ENCODE measurements around the gene SLC30A3.
"Not testable (repeated sequence)": the region's sequence is repeated elsewhere in the genome, so short reads cannot be mapped to it uniquely, and the experiment has no call there.

SLC30A3 gene

DNA sequence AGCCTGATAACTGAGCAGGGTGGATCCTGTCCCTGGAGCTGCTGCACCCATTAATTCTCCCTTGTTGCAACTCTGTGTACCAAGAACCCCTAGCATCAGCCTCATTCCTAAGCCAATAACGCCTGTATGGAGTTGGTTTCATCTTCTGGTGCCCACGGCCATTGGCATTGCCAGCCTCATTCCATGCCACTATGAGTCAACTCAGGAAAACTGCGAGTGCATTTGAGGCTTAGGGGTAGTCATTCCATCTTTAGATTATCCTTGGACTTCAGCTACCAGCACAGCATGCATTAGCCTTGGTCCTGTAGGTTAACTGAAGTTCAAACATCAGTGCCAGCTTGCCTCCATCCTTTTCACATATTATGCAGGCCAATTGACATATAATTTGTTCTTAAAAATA is 18.0 kb upstream of the SLC30A3 start:
- H3K4me3 ChIP-seq: no peak overlapping the region
- TF ChIP-seq Cebpa-rat (IDR thresholded peaks at IDR 0.05): no peak
- no peak overlapping the region for H3K4me2 ChIP-seq
- no peak overlapping the region for H3K9ac ChIP-seq
- H3K4me1 ChIP-seq: peaks cover 0 to 17% (median 9%) of the 10 kb centered on the region in 10 experiments; a peak in 12 of 20 replicates
- no peaks in the 10 kb centered on the region for H3K36me3 ChIP-seq
- H3K9me3 ChIP-seq (replicated peaks in 1 of 11): no peaks in the 10 kb centered on the region
- H3K27ac ChIP-seq: no peak overlapping the region
- H3K27me3 ChIP-seq: no peaks in the 10 kb centered on the region
- H4K20me1 ChIP-seq: no peaks in the 10 kb centered on the region

DNA sequence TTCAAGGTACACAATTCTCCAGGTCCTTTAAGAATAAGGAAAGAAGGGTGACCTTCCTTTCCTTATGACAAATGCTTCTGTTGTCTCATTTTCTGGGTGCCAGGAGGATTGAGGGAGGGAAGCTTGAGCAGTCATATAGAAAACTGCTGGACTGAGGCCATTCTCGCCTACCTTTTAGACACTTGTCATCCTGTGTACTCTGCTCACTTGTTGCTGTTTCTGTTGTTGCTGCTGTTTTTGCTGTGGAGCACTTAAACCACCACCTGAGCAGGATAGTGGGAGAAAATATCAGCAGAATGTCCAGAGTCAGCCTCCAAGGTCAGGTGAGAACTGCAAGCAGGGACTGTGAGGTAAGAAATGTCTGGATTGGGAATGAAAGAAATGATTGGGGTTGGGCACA is 15.2 kb upstream of the SLC30A3 start:
- Histone ChIP-seq H3K4me2 (no peak overlapping the region), H3K9ac (no peak overlapping the region), H3K27ac (no peak overlapping the region), H3K27me3 (no peaks in the 10 kb centered on the region), H4K20me1 (no peaks in the 10 kb centered on the region), H3K9me3 (replicated peaks in 1 of 11) (no peaks in the 10 kb centered on the region), H3K36me3 (no peaks in the 10 kb centered on the region), H3K4me3 (no peak overlapping the region), H3K4me1 (peaks cover 0 to 17% (median 9%) of the 10 kb centered on the region in 10 experiments; a peak in 12 of 20 replicates)
- TF ChIP-seq Cebpa-rat (IDR thresholded peaks at IDR 0.05): no peak

DNA sequence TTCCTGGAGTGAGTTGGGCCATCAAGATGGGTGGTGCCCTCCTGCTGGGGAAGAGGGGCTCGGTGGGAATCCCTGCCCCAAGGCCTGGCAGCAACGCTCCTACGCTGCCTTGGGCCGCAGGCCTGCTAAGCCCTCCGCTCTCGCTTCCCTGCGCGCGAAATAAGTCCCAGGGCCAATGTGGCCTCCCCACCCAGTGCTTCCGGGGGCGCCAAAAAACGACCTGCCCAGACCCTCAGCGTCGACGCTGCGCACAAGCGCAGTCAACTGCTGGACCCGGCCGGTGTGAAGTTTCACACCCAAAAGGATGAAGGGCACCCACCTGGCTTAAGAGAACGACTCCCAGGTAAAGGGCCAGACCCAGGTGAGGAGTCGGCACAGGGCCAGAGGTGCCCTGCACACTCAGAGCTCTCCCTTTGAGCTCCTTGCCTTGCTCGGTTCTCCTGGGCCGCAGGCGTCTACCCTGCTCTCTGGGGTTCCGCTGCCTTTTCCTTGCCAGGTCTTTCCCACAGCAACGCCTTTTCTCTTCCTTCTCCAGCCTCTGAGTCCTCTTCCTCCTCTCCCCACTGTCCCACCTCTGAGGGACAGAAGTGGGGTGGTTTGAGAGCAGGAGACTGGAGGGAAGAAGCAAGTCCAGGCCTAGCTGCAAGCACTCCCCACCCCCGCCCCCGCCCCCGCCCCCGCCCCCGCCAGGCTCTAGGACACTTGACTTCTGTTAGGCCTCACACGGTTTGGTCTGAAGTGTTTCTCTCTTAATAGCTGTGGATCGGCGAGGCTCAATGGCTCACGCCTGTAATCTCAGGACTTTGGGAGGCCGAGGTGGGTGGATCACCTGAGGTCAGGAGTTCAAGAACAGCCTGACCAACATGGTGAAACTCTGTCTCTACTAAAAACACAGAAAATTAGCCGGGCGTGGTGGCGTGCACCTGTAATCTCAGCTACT is 12.6 kb upstream of the SLC30A3 start, which contains the start of gene DNAJC5G:
Gene DNAJC5G, plus strand, starts transcription at position 223 of the 940 bp plus-strand sequence. CDS start 1,296 bp downstream, outside the sequence.
- Histone ChIP-seq H3K4me1 (peaks cover 0 to 12% (median 4%) of the 10 kb centered on the region in 10 experiments; a peak in 7 of 20 replicates), H3K9ac (no peak within 1 kb of the TSS), H3K36me3 (no peaks in the 10 kb centered on the region), H3K27me3 (peaks cover 0 to 5% (median 0%) of the 10 kb centered on the region in 11 experiments; a peak in 1 of 22 replicates), H4K20me1 (no peaks in the 10 kb centered on the region), H3K4me3 (no peak within 1 kb of the TSS), H3K27ac (no peak within 1 kb of the TSS), H3K4me2 (no peak within 1 kb of the TSS), H3K9me3 (replicated peaks in 1 of 11) (no peaks in the 10 kb centered on the region)
- no peak for TF ChIP-seq Cebpa-rat (IDR thresholded peaks at IDR 0.05)

DNA sequence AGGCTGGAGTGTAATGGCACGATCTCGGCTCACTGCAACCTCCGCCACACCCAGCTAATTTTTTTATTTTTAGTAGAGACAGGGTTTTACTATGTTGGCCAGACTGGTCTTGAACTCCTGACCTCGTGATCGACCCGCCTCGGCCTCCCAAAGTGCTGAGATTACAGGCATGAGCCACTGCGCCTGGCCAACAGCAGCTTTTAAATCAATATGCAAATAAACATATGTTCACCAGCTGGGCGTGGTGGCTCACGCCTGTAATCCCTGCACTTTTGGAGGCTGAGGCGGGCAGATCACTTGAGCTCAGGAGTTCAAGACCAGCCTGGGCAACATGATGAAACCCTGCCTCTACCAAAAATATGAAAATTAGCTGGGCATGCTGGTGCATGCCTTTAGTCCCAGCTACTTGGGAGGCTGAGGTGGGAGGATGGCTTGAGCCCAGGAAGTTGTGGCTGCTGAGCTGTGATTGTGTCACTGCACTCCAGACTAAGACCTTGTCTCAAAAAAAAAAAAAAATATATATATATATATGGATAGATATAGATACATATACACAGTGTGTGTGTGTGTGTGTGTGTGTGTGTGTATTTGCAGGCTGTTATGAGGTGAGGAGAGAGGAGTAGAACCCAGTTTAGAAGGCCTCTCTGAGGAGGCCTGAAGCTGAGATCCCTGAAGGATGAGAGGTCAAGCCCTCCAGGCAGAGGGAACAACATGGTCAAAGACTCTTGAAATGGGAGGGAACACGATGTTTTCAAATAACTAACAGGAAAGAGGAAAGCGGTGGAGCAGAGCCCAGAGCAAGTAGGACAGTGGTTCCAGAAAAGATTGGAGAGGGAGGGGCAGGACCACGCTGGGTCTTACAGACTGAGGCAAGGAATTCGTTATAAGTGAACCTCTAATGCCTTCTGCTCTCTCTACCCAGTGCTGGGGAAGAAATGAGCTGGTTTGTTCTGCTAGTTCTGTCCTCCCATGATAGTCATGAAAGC is 10.0 kb upstream of the SLC30A3 start:
- H4K20me1 ChIP-seq; H3K9ac ChIP-seq; H3K27ac ChIP-seq; H3K36me3 ChIP-seq; H3K4me1 ChIP-seq; H3K9me3 ChIP-seq (replicated peaks in 1 of 11); H3K4me3 ChIP-seq: not testable (repeated sequence)
- Histone ChIP-seq H3K27me3 (peaks cover 0 to 28% (median 15%) of the 10 kb centered on the region in 11 experiments; a peak in 11 of 22 replicates), H3K4me2 (peak overlapping the region in 1 of 11 experiments; percentile 2; a peak in 1 of 22 replicates)

- TF ChIP-seq Cebpa-rat (IDR thresholded peaks at IDR 0.05): no peak
- Histone ChIP-seq H3K4me1 (peaks cover 0 to 9% (median 0%) of the 10 kb centered on the region in 10 experiments; a peak in 3 of 20 replicates), H4K20me1 (no peaks in the 10 kb centered on the region), H3K27ac (no peak overlapping the region), H3K9me3 (replicated peaks in 1 of 11) (no peaks in the 10 kb centered on the region), H3K36me3 (no peaks in the 10 kb centered on the region), H3K4me2 (no peak overlapping the region), H3K27me3 (peaks cover 8 to 38% (median 25%) of the 10 kb centered on the region in 11 experiments; a peak in 21 of 22 replicates), H3K4me3 (no peak overlapping the region), H3K9ac (no peak overlapping the region)
Observed at GRCh38 chr2:27271631-27272340, 8.9 kb upstream of the SLC30A3 start.

GRCh38 chr2:27270670-27271069 is 7.8 kb upstream of the SLC30A3 start:
- Histone ChIP-seq H3K4me3 (no peak overlapping the region), H3K9ac (no peak overlapping the region), H3K9me3 (replicated peaks in 1 of 11) (no peaks in the 10 kb centered on the region), H3K27me3 (peaks cover 20 to 49% (median 36%) of the 10 kb centered on the region in 11 experiments), H3K27ac (no peak overlapping the region), H3K4me2 (peak overlapping the region in 3 of 11 experiments; percentile 23 to 56 (median 31); a peak in 5 of 22 replicates), H4K20me1 (no peaks in the 10 kb centered on the region), H3K4me1 (peaks cover 0 to 9% (median 0%) of the 10 kb centered on the region in 10 experiments; a peak in 3 of 20 replicates), H3K36me3 (no peaks in the 10 kb centered on the region)
- TF ChIP-seq Cebpa-rat (IDR thresholded peaks at IDR 0.05): no peak

- no peak overlapping the region for H3K4me3 ChIP-seq
- H3K27me3 ChIP-seq: peaks cover 25 to 55% (median 42%) of the 10 kb centered on the region in 11 experiments
- H3K9ac ChIP-seq: no peak overlapping the region
- H3K36me3 ChIP-seq: no peaks in the 10 kb centered on the region
- H4K20me1 ChIP-seq: peaks cover 0 to 4% (median 0%) of the 10 kb centered on the region in 11 experiments; a peak in 2 of 22 replicates
- H3K27ac ChIP-seq: no peak overlapping the region
- no peaks in the 10 kb centered on the region for H3K9me3 ChIP-seq (replicated peaks in 1 of 11)
- H3K4me2 ChIP-seq: peak overlapping the region in 2 of 11 experiments; percentile 23 to 31; a peak in 2 of 22 replicates
- H3K4me1 ChIP-seq: peaks cover 0 to 12% (median 3%) of the 10 kb centered on the region in 10 experiments; a peak in 12 of 20 replicates
- TF ChIP-seq Cebpa-rat (IDR thresholded peaks at IDR 0.05): no peak
Observed at GRCh38 chr2:27270131-27270530, 7.3 kb upstream of the SLC30A3 start.

DNA sequence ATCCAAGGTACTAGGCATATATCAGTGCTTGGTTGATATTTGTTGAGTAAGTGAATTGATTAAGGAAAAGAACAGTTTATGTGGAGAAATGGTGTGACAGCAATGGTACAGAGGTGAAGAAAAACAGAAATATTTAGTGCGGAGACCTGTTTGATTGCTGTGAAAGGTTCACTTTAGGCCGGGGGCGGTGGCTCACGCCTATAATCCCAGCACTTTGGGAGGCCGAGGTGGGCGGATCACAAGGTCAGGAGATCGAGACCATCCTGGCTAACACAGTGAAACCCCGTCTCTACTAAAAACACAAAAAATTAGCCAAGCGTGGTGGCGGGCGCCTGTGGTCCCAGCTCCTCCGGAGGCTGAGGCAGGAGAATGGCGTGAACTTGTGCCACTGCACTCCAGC is 5.4 kb upstream of the SLC30A3 start:
- not testable (repeated sequence) for H3K27ac ChIP-seq; H3K9me3 ChIP-seq (replicated peaks in 1 of 11); H3K36me3 ChIP-seq; H3K9ac ChIP-seq; H3K4me3 ChIP-seq
- Histone ChIP-seq H4K20me1 (peaks cover 0 to 22% (median 14%) of the 10 kb centered on the region in 11 experiments; a peak in 18 of 22 replicates), H3K27me3 (peaks cover 43 to 73% (median 60%) of the 10 kb centered on the region in 11 experiments), H3K4me2 (peak overlapping the region in 2 of 11 experiments; percentile 9 to 36; a peak in 1 of 22 replicates), H3K4me1 (peaks cover 17 to 31% (median 22%) of the 10 kb centered on the region in 10 experiments)
